Measurements from ENCODE around the gene B3GALT6. TPM values are rescaled to one million over a fixed set of nuclear protein-coding genes. Genes with fewer than 3 reads are reported as not detected.
A peak's percentile ranks its signal among the peaks of the same experiment; 100 is the strongest.

B3GALT6 gene
- total RNA-seq, 1 experiment from 2014 or later: 27.1 TPM

DNA sequence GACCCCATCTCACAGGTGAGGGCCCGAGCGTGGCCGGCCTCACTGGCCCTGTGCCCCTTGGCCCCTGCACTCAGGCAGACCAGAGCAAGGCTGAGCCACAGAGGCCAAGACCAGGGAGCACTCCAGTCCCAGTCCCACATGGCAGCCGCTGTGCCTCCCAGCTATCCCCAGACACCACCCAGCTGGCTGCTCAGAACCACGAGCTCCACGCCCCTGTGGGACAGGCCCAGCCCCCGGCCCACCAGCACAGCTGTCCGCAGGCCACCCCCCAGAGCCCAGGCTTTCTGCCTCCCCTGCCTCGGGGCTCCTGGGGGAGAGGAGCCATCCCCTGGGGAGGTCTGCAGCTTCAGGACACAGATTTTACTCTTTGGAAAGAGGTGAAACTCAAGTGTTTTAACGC is 23.6 kb downstream of the B3GALT6 start:
- DNase-seq: no peak
- no peak overlapping the region for H3K18ac ChIP-seq (ENCODE audit: insufficient read length, low read depth, low read length)
- no peak overlapping the region for H2BK15ac ChIP-seq (ENCODE audit: low read depth, low read length)
- no peaks in the 10 kb centered on the region for H3K9me3 ChIP-seq (ENCODE audit: control insufficient read depth, low read depth, low read length)
- no peak overlapping the region for H2BK12ac ChIP-seq (ENCODE audit: insufficient read length, low read depth, low read length)
- no peak overlapping the region for H2AK5ac ChIP-seq (ENCODE audit: insufficient read length, low read length)
- WGBS (ENCODE audit: extremely low coverage, insufficient read length, low lambda C conversion rate): no CpG with 5 or more reads among the region's 10 CpGs
- H3T11ph ChIP-seq (ENCODE audit: low read length): no peak overlapping the region
- H2BK120ac ChIP-seq (ENCODE audit: low read depth, low read length, poor library complexity, severe bottlenecking): no peak overlapping the region
- H3K9ac ChIP-seq (ENCODE audit: extremely low read depth, insufficient read length, low read length): no peak overlapping the region
- H3K4ac ChIP-seq (ENCODE audit: low read depth, low read length): no peak overlapping the region
- Mint-ChIP-seq H3K9me3 (no peaks in the 10 kb centered on the region; a peak in 2 of 5 replicates), H3K4me3 (no peak overlapping the region), H3K4me1 (peaks cover 16 to 27% of the 10 kb centered on the region in 2 experiments), H3K27ac (0 out of 7 replicates have a peak overlapping the region, but pooled peaks of 1 of the 3 experiments have one; percentile 81), H3K27me3 (ENCODE audit: low read depth) (peaks cover 3% of the 10 kb centered on the region; the same call in 1 of the 2 replicates), H3K36me3 (ENCODE audit: insufficient read depth in 1 of 3, low read depth in 3 of 3) (peaks cover 27 to 77% (median 63%) of the 10 kb centered on the region in 3 experiments; a peak in 6 of 7 replicates)
- no peak overlapping the region for H3K56ac ChIP-seq (ENCODE audit: insufficient read length, low read depth, low read length)
- no peak overlapping the region for H2BK5ac ChIP-seq (ENCODE audit: insufficient read length, low read length)
- H4K20me1 ChIP-seq (ENCODE audit: control insufficient read depth, insufficient read depth, insufficient read length): no peaks in the 10 kb centered on the region
- H4K91ac ChIP-seq (ENCODE audit: insufficient read length, low read depth, low read length): no peak overlapping the region
- no peak overlapping the region for H2AFZ ChIP-seq (ENCODE audit: low read length)
- H4K5ac ChIP-seq (ENCODE audit: insufficient read length, low read depth, low read length): no peak overlapping the region
- no peaks in the 10 kb centered on the region for H3K79me2 ChIP-seq (ENCODE audit: insufficient read depth, low read length)
- H3K23me2 ChIP-seq (ENCODE audit: insufficient read length, low read depth, low read length, poor library complexity, severe bottlenecking): no peaks in the 10 kb centered on the region
- H3K14ac ChIP-seq (ENCODE audit: insufficient read depth, low read length): no peak overlapping the region
- no peak overlapping the region for H4K8ac ChIP-seq (replicated peaks; ENCODE audit: insufficient read length, low read depth, low read length)
- TF ChIP-seq, protein P1, sequence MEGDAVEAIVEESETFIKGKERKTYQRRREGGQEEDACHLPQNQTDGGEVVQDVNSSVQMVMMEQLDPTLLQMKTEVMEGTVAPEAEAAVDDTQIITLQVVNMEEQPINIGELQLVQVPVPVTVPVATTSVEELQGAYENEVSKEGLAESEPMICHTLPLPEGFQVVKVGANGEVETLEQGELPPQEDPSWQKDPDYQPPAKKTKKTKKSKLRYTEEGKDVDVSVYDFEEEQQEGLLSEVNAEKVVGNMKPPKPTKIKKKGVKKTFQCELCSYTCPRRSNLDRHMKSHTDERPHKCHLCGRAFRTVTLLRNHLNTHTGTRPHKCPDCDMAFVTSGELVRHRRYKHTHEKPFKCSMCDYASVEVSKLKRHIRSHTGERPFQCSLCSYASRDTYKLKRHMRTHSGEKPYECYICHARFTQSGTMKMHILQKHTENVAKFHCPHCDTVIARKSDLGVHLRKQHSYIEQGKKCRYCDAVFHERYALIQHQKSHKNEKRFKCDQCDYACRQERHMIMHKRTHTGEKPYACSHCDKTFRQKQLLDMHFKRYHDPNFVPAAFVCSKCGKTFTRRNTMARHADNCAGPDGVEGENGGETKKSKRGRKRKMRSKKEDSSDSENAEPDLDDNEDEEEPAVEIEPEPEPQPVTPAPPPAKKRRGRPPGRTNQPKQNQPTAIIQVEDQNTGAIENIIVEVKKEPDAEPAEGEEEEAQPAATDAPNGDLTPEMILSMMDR (conservative IDR thresholded peaks at IDR 0.05): no peak
- H3K4me1 ChIP-seq (ENCODE audit: insufficient read depth, low read length): no peaks in the 10 kb centered on the region
- no peak overlapping the region for H3K27ac ChIP-seq (ENCODE audit: insufficient read length, low read depth, low read length)
- H3K27me3 ChIP-seq (ENCODE audit: insufficient read depth, low read length): no peaks in the 10 kb centered on the region
- H2BK20ac ChIP-seq (ENCODE audit: low read depth, low read length, poor library complexity, severe bottlenecking): no peak overlapping the region
- H3K4me2 ChIP-seq (ENCODE audit: insufficient read depth, insufficient read length, low read length): no peak overlapping the region
- no peak overlapping the region for H3K23ac ChIP-seq (ENCODE audit: insufficient read length, low read depth, low read length)
- no peaks in the 10 kb centered on the region for H3K79me1 ChIP-seq (ENCODE audit: insufficient read depth, low read depth, low read length, poor library complexity, severe bottlenecking)

All from H9 (cell line).